OCI-LY7 (cell line): ENCODE measurements around the gene ADAM15.

Experiments used
- EZH2phosphoT487 ChIP-seq: fragments of 200-600 bp; sonication (generic); IDR thresholded peaks from 2 replicates; pipeline ENCODE4 v1.6.1; 2018; ENCODE audit warnings: low read depth, borderline replicate concordance, mild to moderate bottlenecking, mixed run types, antibody characterized with exemption, low read length, moderate library complexity, mixed read lengths
- TF ChIP-seq, protein P1 (sequence below): fragments of 200-600 bp; sonication (generic); conservative IDR thresholded peaks from 2 replicates; pipeline ENCODE4 v1.5.1; 2014; ENCODE audit warnings: mild to moderate bottlenecking, antibody characterized with exemption, low read length, moderate library complexity, mixed read lengths

DNA sequence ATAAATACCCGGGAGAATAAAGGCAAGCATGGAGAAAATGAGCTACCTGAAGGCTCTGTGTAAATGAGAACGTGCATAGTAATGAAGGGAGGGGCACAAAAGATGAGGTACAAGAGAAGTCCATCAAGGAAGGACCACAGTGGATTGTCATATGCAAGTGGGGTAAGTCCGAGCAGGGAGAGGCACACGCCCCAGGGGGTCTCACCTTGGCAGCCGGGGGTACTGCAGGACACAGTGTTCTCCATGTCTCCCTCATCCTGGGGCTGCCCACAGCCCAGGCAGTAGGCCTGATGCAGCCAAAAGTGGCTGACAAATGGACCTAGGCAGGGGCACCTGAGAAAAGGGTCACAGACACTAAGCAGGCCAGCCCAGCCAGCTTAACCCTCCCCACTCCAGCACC, 27.5 kb upstream of the ADAM15 start:
- TF ChIP-seq, protein P1, sequence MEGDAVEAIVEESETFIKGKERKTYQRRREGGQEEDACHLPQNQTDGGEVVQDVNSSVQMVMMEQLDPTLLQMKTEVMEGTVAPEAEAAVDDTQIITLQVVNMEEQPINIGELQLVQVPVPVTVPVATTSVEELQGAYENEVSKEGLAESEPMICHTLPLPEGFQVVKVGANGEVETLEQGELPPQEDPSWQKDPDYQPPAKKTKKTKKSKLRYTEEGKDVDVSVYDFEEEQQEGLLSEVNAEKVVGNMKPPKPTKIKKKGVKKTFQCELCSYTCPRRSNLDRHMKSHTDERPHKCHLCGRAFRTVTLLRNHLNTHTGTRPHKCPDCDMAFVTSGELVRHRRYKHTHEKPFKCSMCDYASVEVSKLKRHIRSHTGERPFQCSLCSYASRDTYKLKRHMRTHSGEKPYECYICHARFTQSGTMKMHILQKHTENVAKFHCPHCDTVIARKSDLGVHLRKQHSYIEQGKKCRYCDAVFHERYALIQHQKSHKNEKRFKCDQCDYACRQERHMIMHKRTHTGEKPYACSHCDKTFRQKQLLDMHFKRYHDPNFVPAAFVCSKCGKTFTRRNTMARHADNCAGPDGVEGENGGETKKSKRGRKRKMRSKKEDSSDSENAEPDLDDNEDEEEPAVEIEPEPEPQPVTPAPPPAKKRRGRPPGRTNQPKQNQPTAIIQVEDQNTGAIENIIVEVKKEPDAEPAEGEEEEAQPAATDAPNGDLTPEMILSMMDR = no peak
- TF ChIP-seq EZH2phosphoT487 = no peak
